WTC11 (cell line): ENCODE measurements around the gene RD3L. TPM values are rescaled to one million over a fixed set of nuclear protein-coding genes. Genes with fewer than 3 reads are reported as not detected.

ENCODE experiments used
- ATAC-seq: fragments of 200-7000 bp; cut with Tn5 transposase; 2 replicates; pipeline ENCODE4 v1.10.0; 2021; ENCODE audit warnings: mild to moderate bottlenecking, moderate library complexity
- CTCF ChIA-PET: fragments of 300-600 bp; sonication (Branson Sonifier 250); formaldehyde crosslinking; loops from one replicate; lab custom pipeline; 2021; ENCODE audit warnings: antibody characterized with exemption; lab: Charles Lee
- POLR2A ChIA-PET: fragments of 350-600 bp; sonication (Branson Sonifier 250); formaldehyde crosslinking; loops from one replicate; lab custom pipeline; 2021; ENCODE audit warnings: antibody characterized with exemption; lab: Charles Lee
- DNase-seq: peaks from one replicate; pipeline ENCODE4 v3.0.0; 2021; ENCODE audit warnings: low spot score
- H3K27ac Mint-ChIP-seq: 2 replicates; pipeline ENCODE4 v1.8.0; 2021; ENCODE audit warnings: mixed read lengths
- H3K27me3 Mint-ChIP-seq: 2 replicates; pipeline ENCODE4 v1.8.0; 2021; ENCODE audit warnings: low read depth, mild to moderate bottlenecking, moderate library complexity, mixed read lengths
- H3K36me3 Mint-ChIP-seq: 2 replicates; pipeline ENCODE4 v1.8.0; 2021; ENCODE audit warnings: mixed read lengths
- H3K4me1 Mint-ChIP-seq: 2 replicates; pipeline ENCODE4 v1.8.0; 2022; ENCODE audit warnings: mixed read lengths
- H3K4me3 Mint-ChIP-seq: 2 replicates; pipeline ENCODE4 v1.8.0; 2021; ENCODE audit warnings: mild to moderate bottlenecking, moderate library complexity, mixed read lengths
- H3K9me3 Mint-ChIP-seq: 2 replicates; pipeline ENCODE4 v1.8.0; 2021; ENCODE audit warnings: mixed read lengths
- AFF4 ChIP-seq: sonication (generic); formaldehyde crosslinking; IDR thresholded peaks from 2 replicates; pipeline ENCODE4 v1.8.1; 2023; ENCODE audit warnings: mild to moderate bottlenecking, missing genetic modification reagents, borderline replicate concordance
- KAT7 ChIP-seq: sonication (generic); formaldehyde crosslinking; IDR thresholded peaks from 2 replicates; pipeline ENCODE4 v1.8.1; 2023; ENCODE audit warnings: missing genetic modification reagents, mild to moderate bottlenecking, borderline replicate concordance
- RORB ChIP-seq: fragments of 250-450 bp; sonication (Bioruptor Pico); IDR thresholded peaks from 2 replicates; pipeline ENCODE4 v1.9.0; 2021; ENCODE audit warnings: mild to moderate bottlenecking
- TEAD1 ChIP-seq: sonication (generic); formaldehyde crosslinking; IDR thresholded peaks from 2 replicates; pipeline ENCODE4 v1.8.0; 2022; ENCODE audit warnings: mild to moderate bottlenecking, missing genetic modification reagents
- ZNF317 ChIP-seq: sonication (generic); formaldehyde crosslinking; IDR thresholded peaks from 2 replicates; pipeline ENCODE4 v1.8.1; 2023; ENCODE audit warnings: low read depth, mild to moderate bottlenecking, moderate library complexity, missing genetic modification reagents, borderline replicate concordance
- total RNA-seq: library from RNA; stranded (reverse); gene quantifications from 3 replicates; pipeline ENCODE4 v1.2.3, GENCODE V29; 2021
- TF ChIP-seq, protein P1 (sequence below): sonication (generic); formaldehyde crosslinking; IDR thresholded peaks from 2 replicates; pipeline ENCODE4 v1.8.1; 2023; ENCODE audit warnings: mild to moderate bottlenecking, missing genetic modification reagents
- TF ChIP-seq, protein P2 (sequence below): fragments of 250-450 bp; sonication (Bioruptor Pico); IDR thresholded peaks from 2 replicates; pipeline ENCODE4 v1.9.0; 2021; ENCODE audit warnings: mild to moderate bottlenecking
- TF ChIP-seq, protein P3 (sequence below): sonication (generic); formaldehyde crosslinking; IDR thresholded peaks from 2 replicates; pipeline ENCODE4 v1.8.0; 2022; ENCODE audit warnings: mild to moderate bottlenecking, missing genetic modification reagents
- TF ChIP-seq, protein P4 (sequence below): fragments of 200-600 bp; IDR thresholded peaks from 2 replicates; pipeline ENCODE4 v1.8.0; 2022; ENCODE audit warnings: antibody characterized with exemption

The RD3L gene
- total RNA-seq, 1 experiment from 2014 or later = not detected

- no peak overlapping the region for H3K27ac Mint-ChIP-seq
- no peaks in the 10 kb centered on the region for H3K4me1 Mint-ChIP-seq
- POLR2A ChIA-PET = no interaction called here
- no peak for TF ChIP-seq KAT7 (CRISPR knock-in tag)
- TF ChIP-seq, protein P1, sequence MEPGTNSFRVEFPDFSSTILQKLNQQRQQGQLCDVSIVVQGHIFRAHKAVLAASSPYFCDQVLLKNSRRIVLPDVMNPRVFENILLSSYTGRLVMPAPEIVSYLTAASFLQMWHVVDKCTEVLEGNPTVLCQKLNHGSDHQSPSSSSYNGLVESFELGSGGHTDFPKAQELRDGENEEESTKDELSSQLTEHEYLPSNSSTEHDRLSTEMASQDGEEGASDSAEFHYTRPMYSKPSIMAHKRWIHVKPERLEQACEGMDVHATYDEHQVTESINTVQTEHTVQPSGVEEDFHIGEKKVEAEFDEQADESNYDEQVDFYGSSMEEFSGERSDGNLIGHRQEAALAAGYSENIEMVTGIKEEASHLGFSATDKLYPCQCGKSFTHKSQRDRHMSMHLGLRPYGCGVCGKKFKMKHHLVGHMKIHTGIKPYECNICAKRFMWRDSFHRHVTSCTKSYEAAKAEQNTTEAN (CRISPR knock-in tag) = no peak
- no peak for TF ChIP-seq TEAD1 (CRISPR knock-in tag)
- TF ChIP-seq, protein P2, sequence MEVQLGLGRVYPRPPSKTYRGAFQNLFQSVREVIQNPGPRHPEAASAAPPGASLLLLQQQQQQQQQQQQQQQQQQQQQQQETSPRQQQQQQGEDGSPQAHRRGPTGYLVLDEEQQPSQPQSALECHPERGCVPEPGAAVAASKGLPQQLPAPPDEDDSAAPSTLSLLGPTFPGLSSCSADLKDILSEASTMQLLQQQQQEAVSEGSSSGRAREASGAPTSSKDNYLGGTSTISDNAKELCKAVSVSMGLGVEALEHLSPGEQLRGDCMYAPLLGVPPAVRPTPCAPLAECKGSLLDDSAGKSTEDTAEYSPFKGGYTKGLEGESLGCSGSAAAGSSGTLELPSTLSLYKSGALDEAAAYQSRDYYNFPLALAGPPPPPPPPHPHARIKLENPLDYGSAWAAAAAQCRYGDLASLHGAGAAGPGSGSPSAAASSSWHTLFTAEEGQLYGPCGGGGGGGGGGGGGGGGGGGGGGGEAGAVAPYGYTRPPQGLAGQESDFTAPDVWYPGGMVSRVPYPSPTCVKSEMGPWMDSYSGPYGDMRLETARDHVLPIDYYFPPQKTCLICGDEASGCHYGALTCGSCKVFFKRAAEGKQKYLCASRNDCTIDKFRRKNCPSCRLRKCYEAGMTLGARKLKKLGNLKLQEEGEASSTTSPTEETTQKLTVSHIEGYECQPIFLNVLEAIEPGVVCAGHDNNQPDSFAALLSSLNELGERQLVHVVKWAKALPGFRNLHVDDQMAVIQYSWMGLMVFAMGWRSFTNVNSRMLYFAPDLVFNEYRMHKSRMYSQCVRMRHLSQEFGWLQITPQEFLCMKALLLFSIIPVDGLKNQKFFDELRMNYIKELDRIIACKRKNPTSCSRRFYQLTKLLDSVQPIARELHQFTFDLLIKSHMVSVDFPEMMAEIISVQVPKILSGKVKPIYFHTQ (CRISPR knock-in tag) = no peak
- TF ChIP-seq, all 79 proteins: peak for 0
- CTCF ChIA-PET = interaction anchor here (1.2 kb wide), 1 partner anchor 16 kb away, joined by 3 read pairs; no protein-coding TSS in a partner anchor
- no peak for DNase-seq
- peaks cover 9% of the 10 kb centered on the region for H3K27me3 Mint-ChIP-seq
- H3K9me3 Mint-ChIP-seq = peaks cover 7% of the 10 kb centered on the region
- H3K36me3 Mint-ChIP-seq = peaks cover 6% of the 10 kb centered on the region
- H3K4me3 Mint-ChIP-seq = no peak overlapping the region
- ATAC-seq = no peak
Observed at GRCh38 chr14:103894723-103895059, 47.6 kb downstream of the RD3L start.

GRCh38 chr14:103894034-103894722 lies 48.2 kb downstream of the RD3L start:
- CTCF ChIA-PET = interaction anchor here (1.2 kb wide), 1 partner anchor 16 kb away, joined by 3 read pairs; no protein-coding TSS in a partner anchor
- H3K36me3 Mint-ChIP-seq = peaks cover 6% of the 10 kb centered on the region
- ATAC-seq (no peak), DNase-seq (no peak)
- peaks cover 9% of the 10 kb centered on the region for H3K27me3 Mint-ChIP-seq
- POLR2A ChIA-PET = interaction anchor here (0.6 kb wide), 1 partner anchor 86 kb away, joined by 3 read pairs; no protein-coding TSS in a partner anchor
- TF ChIP-seq AFF4 (CRISPR knock-in tag) (no peak), ZNF317 (CRISPR knock-in tag) (no peak), RORB (no peak)
- TF ChIP-seq, protein P3, sequence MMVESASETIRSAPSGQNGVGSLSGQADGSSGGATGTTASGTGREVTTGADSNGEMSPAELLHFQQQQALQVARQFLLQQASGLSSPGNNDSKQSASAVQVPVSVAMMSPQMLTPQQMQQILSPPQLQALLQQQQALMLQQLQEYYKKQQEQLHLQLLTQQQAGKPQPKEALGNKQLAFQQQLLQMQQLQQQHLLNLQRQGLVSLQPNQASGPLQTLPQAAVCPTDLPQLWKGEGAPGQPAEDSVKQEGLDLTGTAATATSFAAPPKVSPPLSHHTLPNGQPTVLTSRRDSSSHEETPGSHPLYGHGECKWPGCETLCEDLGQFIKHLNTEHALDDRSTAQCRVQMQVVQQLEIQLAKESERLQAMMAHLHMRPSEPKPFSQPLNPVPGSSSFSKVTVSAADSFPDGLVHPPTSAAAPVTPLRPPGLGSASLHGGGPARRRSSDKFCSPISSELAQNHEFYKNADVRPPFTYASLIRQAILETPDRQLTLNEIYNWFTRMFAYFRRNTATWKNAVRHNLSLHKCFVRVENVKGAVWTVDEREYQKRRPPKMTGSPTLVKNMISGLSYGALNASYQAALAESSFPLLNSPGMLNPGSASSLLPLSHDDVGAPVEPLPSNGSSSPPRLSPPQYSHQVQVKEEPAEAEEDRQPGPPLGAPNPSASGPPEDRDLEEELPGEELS (CRISPR knock-in tag) = no peak
- TF ChIP-seq, protein P4, sequence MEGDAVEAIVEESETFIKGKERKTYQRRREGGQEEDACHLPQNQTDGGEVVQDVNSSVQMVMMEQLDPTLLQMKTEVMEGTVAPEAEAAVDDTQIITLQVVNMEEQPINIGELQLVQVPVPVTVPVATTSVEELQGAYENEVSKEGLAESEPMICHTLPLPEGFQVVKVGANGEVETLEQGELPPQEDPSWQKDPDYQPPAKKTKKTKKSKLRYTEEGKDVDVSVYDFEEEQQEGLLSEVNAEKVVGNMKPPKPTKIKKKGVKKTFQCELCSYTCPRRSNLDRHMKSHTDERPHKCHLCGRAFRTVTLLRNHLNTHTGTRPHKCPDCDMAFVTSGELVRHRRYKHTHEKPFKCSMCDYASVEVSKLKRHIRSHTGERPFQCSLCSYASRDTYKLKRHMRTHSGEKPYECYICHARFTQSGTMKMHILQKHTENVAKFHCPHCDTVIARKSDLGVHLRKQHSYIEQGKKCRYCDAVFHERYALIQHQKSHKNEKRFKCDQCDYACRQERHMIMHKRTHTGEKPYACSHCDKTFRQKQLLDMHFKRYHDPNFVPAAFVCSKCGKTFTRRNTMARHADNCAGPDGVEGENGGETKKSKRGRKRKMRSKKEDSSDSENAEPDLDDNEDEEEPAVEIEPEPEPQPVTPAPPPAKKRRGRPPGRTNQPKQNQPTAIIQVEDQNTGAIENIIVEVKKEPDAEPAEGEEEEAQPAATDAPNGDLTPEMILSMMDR = no peak
- H3K27ac Mint-ChIP-seq = no peak overlapping the region
- no peak overlapping the region for H3K4me3 Mint-ChIP-seq
- no peaks in the 10 kb centered on the region for H3K4me1 Mint-ChIP-seq
- peaks cover 7% of the 10 kb centered on the region for H3K9me3 Mint-ChIP-seq
